ENCODE results near the gene MRO. TPM values are rescaled to one million over a fixed set of nuclear protein-coding genes. Genes with fewer than 3 reads are reported as not detected.

Gene MRO
- total RNA-seq, 2 experiments from 2014 or later = not detected

DNA sequence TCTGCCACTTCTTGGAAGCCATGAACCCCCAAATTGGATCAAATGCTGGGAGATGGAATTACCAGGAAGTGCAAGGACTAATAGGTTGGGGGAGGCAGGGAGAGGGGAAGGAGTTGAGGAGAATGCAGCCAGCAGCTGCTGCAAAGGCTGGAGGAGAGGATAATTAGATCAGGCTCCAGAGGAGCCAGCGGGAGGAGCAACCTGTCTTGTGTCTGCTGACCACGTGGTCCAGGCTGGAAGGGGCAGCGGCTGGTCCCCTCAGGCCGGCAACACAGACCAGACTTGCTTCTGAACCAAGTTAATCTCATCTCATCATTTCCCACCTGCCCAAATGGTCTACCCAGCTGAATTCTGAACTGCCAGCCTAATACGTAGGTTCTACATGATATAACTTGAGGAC is 68.3 kb downstream of the MRO start:
- no peaks in the 10 kb centered on the region for H3K9me3 Mint-ChIP-seq (ENCODE audit: low read depth)
- ChIA-PET POLR2A (no interaction called here), CTCF (interaction anchor here (0.5 to 0.6 kb wide), 2 partner anchors 13 to 302 kb away, joined by 3 read pairs; no protein-coding TSS in a partner anchor)
- H3K36me3 Mint-ChIP-seq (ENCODE audit: low read depth) = no peaks in the 10 kb centered on the region
- DNase-seq (no peak), ATAC-seq (no peak)
- H3K27ac Mint-ChIP-seq = no peak overlapping the region
- H3K27me3 Mint-ChIP-seq = peaks cover 19% of the 10 kb centered on the region
- no peak overlapping the region for H3K4me3 Mint-ChIP-seq
- H3K4me1 Mint-ChIP-seq = no peaks in the 10 kb centered on the region
- intact Hi-C loops (cut with DNase I, micrococcal nuclease) = no loop called here

DNA sequence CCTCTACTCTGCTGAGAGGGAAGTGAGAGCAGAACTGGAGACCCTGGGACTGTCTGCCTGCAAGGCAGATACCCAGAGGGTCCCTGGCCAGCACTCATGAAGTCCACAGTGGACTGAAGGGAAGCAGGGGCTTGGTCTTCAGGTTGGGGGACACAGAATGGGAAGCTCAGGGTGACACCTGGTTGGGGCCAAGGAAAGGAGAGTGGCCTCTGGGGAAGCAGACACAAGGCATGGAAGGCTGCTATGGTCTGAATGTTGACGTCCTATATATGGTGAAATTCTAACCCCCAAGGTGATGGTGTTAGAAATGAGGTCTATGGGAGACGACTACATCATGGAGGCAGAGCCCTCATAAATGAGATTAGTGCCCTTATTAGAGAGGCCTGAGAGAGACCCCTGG is 69.3 kb downstream of the MRO start:
- Mint-ChIP-seq H3K27ac (no peak overlapping the region), H3K9me3 (ENCODE audit: low read depth) (no peaks in the 10 kb centered on the region), H3K4me1 (no peaks in the 10 kb centered on the region), H3K27me3 (peaks cover 15% of the 10 kb centered on the region), H3K4me3 (no peak overlapping the region), H3K36me3 (ENCODE audit: low read depth) (no peaks in the 10 kb centered on the region)
- ATAC-seq = no peak
- ChIA-PET POLR2A (no interaction called here), CTCF (no interaction called here)
- DNase-seq = no peak
- intact Hi-C loops (cut with DNase I, micrococcal nuclease) = no loop called here

DNA sequence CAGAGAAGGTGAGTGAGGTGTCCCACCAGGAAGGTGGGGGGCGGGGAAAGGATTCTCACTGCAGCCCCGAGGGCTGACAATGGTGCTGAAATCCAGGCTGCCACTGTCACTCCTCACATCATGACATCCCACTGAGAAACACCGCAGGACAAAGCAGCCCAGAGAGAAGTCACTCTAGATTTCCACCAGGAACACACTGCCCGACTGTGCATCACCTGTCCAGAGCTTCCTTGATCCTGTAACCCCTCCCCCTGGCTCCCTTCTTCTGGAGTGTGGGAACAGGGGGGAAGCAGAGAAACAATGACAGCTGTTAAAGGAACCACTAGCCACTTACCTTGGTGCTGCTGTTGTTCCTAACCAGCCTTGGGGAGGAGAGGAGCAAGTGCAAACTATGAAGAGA is 69.9 kb downstream of the MRO start:
- ChIA-PET POLR2A (no interaction called here), CTCF (no interaction called here)
- intact Hi-C loops (cut with DNase I, micrococcal nuclease) = no loop called here
- H3K27me3 Mint-ChIP-seq = peaks cover 15% of the 10 kb centered on the region
- no peak overlapping the region for H3K4me3 Mint-ChIP-seq
- no peak overlapping the region for H3K27ac Mint-ChIP-seq
- H3K36me3 Mint-ChIP-seq (ENCODE audit: low read depth) = no peaks in the 10 kb centered on the region
- H3K4me1 Mint-ChIP-seq = no peaks in the 10 kb centered on the region
- no peak for DNase-seq
- H3K9me3 Mint-ChIP-seq (ENCODE audit: low read depth) = no peaks in the 10 kb centered on the region
- ATAC-seq = no peak

DNA sequence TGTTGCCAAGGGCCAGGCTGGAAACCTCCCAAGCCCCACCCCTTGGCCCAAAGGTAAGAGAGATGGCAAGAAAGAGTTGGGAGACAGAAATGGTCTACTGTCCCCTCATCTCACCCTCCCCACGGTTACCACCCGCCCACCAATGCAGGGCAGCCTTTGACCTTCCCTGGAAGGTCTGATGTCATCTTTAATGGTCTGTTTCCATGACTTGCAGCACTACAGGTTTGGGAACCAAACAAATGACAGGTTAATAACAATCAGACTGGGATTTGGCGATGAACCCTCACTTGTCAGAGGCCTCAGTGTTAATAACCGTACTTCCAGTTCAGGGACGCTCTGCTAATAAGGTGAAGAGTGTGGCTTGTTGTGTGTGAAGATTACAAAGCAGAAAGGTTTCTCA is 70.4 kb downstream of the MRO start:
- POLR2A ChIA-PET = no interaction called here
- CTCF ChIA-PET = no interaction called here
- no peaks in the 10 kb centered on the region for H3K4me1 Mint-ChIP-seq
- no peak overlapping the region for H3K27ac Mint-ChIP-seq
- no peaks in the 10 kb centered on the region for H3K9me3 Mint-ChIP-seq (ENCODE audit: low read depth)
- intact Hi-C loops (cut with DNase I, micrococcal nuclease) = no loop called here
- peaks cover 15% of the 10 kb centered on the region for H3K27me3 Mint-ChIP-seq
- H3K36me3 Mint-ChIP-seq (ENCODE audit: low read depth) = no peaks in the 10 kb centered on the region
- no peak for DNase-seq
- no peak for ATAC-seq
- H3K4me3 Mint-ChIP-seq = no peak overlapping the region

DNA sequence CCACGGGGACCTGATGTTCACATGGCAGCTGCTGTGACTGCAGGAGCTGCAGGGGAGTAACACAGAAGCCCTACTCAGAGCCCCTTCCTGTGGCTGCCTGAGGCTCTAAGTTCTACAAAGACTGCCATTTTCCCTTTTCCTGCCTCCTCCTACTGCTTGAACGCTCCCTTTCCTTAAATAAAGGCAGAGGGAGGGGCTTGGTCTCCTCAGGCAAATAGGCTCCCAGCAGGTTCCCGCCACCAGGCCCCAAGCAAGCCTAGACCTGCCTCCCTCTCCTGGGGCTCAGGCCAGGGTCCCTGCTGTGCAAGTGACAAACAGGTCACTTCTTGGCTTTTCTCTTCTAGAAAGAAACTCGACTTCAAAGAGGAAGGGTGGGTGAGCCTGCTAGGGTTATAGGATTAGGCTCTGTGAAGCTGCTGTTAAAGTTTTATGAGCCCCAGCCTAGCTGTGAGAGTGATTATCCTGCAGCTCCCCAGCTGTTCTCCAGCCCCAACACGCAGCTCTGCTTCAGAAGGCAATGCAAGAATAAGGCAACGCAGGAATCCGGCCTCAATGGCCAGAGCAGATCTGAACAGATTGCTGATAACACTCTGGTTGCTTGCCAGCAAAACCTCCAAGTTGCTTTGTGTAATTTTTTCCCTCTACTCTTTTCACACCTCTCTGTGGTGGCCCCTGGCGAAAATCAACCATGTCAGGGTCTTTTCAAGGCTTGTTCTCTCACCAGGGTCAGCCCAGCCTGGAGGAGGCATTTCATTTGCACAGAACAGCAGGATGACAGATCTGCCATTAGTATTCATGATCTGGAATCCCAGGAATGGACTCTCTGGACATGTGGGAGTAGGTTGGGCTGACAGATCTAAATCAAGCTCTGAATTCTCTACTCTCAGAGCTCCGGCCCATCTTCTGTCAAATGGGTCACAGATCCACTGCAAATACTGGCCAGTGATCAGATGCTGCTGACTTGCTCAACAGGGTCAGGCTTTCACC is 71.3 kb downstream of the MRO start:
- H3K27me3 Mint-ChIP-seq = peaks cover 16% of the 10 kb centered on the region

DNA sequence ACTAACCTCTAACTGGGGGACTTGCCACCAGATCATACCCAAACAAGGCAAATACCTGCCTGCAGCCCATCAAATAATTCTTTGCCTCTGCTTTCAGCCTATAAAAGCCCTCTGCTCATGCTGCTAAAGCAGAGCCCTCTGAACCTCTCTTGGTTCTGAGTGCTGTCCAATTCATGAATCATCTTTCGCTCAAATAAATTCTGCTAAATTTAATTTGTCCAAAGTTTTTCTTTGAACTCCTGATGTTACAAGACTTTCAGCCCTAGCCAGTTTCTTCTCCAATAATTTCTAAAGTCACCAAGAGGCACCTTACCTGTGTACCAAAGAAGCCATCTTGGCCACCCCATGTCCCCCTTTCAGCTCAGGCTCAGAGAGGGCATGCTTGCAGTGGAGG is 72.0 kb downstream of the MRO start:
- no peak for ATAC-seq
- DNase-seq = no peak
- Mint-ChIP-seq H3K9me3 (ENCODE audit: low read depth) (no peaks in the 10 kb centered on the region), H3K27ac (no peak overlapping the region), H3K4me3 (no peak overlapping the region), H3K4me1 (no peaks in the 10 kb centered on the region), H3K27me3 (peaks cover 18% of the 10 kb centered on the region), H3K36me3 (ENCODE audit: low read depth) (no peaks in the 10 kb centered on the region)
- ChIA-PET CTCF (no interaction called here), POLR2A (no interaction called here)
- intact Hi-C loops (cut with DNase I, micrococcal nuclease) = no loop called here

More for the DNA sequence above, 71.3 kb downstream of the MRO start:
- H3K9me3 Mint-ChIP-seq (ENCODE audit: low read depth) = no peaks in the 10 kb centered on the region
- intact Hi-C loops (cut with DNase I, micrococcal nuclease) = no loop called here
- CTCF ChIA-PET = interaction anchor here (0.5 kb wide), 1 partner anchor 541 kb away, joined by 3 read pairs; no protein-coding TSS in a partner anchor
- H3K27ac Mint-ChIP-seq = no peak overlapping the region
- no peaks in the 10 kb centered on the region for H3K4me1 Mint-ChIP-seq
- DNase-seq (no peak), ATAC-seq (no peak)
- POLR2A ChIA-PET = no interaction called here
- H3K4me3 Mint-ChIP-seq = no peak overlapping the region
- no peaks in the 10 kb centered on the region for H3K36me3 Mint-ChIP-seq (ENCODE audit: low read depth)

DNA sequence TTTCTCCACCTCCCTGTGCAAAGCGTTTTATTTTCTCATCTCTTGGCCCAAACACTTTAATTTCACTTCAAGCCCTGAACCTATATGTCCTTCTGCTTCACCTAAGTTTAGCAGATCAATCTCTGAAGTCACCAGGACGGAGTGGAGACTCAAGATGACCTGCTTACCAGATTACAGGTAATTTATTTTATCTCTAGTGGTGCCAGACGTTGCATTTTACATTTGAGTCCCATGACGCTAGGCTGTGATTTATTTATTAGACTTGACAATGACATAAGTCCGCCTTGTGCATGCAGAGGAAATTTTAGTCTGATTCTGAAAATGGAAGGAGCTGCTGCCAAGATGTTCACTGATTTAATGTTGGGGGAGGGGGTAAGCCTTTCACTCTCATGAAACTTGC is 73.9 kb downstream of the MRO start:
- Mint-ChIP-seq H3K27me3 (peaks cover 14% of the 10 kb centered on the region), H3K27ac (no peak overlapping the region), H3K4me1 (no peaks in the 10 kb centered on the region), H3K36me3 (ENCODE audit: low read depth) (no peaks in the 10 kb centered on the region), H3K9me3 (ENCODE audit: low read depth) (no peaks in the 10 kb centered on the region), H3K4me3 (no peak overlapping the region)
- ChIA-PET CTCF (no interaction called here), POLR2A (no interaction called here)
- intact Hi-C loops (cut with DNase I, micrococcal nuclease) = no loop called here
- ATAC-seq (no peak), DNase-seq (no peak)

Other genes starting within 250 kb of the MRO start
- 100 to 1,000 TPM; 146 to 178 TPM for gene ME2, start 59.1 kb upstream of the MRO start, total RNA-seq
- 1 to 10 TPM; 4.7 to 5.6 TPM for gene ELAC1, start 148.0 kb upstream of the MRO start, total RNA-seq
- gene SMAD4, start 210.2 kb upstream of the MRO start, total RNA-seq = 10 to 100 TPM; 79.3 to 89.5 TPM